IPS-NIHi7 (cell line): ENCODE data around the gene FAM124B.

Experiments used
- DNase-seq: peaks from one replicate; pipeline ENCODE4 v3.0.0; 2012; ENCODE audit warnings: mixed read lengths; ENCODE audit errors: extremely low spot score

The FAM124B gene

GRCh38 chr2:224401641-224402342 is at the start of gene FAM124B:
Gene FAM124B, minus strand, starts transcription at chr2:224402107. Its CDS starts 339 bp downstream, at chr2:224401768.
- no peak for DNase-seq

DNA sequence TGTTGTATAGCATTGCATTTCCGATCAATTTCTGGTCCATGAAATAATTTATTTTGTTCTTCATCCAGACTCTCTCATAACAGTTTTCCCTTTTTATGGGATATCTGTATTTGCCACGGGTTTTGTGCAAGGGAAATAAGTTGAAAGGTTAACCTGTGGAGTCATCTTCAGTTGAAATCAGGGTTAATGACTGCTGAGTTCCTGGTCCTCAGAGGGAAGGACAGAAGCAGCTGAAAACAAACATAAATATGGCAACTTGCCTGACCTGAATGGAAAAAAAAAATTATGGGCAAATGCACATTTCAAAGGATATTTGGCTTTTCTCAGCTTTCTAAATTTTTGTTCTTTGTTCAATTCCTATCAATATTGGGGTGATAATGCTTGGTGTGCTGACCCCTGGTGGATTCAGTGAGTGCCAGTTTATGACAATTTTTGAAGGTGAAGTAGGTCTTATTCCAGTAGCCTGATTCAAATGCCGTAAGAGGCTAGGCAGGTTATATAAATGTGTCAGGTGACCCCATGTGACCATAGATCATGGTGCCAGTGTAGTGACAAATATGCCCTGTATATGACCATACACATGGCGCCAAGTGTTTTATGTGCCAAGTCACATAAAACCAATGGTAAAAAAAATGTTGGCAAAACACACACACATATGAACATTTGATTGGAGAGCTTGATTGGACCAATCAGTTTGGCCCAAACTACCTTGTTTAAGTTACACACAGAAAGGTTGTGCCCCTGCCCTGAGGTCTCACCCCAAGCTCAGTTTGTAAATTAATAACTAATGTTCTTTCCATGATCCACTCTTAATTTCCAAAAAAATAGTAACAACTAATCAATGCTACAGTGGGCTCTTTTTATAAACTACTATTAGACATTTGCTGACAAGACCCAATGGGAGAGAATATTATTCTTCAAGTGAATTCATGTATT is 47.6 kb upstream of the FAM124B start:
- peak; percentile 47 for DNase-seq

DNA sequence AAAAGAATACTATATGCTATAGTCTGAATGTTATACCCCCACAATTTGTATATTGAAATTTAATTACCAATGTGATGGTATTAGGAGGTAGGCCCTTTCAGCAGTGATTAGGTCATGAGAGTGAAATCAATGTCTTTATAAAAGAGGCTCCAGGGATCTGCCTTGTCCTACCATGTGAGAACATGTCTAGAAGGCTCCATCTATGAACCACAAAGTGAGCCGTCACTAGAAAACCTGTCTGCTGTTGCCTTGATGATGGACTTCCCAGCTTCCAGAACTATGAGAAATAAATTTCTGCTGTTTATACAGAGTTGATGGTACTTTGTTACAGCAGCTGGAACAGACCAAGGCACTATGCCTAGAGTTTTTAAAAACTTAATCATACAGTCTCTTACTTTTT is 46.3 kb upstream of the FAM124B start:
- no peak for DNase-seq

DNA sequence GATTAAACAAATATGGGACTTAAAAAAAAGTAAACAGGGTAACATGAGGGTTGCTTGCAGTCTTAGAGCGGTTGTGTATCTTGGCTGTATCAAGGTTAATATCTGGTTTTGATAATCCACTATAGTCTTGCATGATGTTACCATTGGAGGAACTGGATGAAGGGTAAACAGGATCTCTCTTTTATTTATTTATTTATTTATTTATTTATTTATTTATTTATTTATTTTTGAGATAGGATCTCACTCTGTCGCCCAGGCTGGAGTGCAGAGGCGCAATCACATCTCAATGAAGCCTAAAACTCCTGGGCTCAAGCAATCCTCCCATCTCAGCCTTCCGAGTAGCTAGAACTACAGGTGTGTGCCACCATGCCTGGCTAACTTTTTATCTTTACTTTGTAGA is 42.9 kb upstream of the FAM124B start:
- no peak for DNase-seq

DNA sequence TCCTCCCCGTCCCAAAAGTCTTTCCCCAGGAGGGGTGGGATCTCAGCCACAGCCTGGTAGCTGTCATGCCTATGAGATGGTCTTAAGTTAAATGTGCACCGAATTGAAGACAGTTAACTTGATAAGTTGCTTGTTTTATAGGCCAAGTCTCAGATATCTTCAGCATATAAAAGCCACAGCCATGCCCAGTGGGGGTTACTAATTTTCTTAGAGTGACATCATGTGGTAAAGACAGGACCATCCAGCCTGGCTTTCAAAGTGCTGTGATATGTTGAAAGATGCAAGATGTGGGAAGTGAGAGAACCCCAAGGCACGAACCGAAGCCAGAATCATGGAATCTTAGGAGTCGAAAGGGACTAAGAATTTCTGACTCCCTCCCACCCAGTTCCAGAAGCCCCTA is 42.1 kb upstream of the FAM124B start:
- DNase-seq, result no peak

GRCh38 chr2:224442071-224442967 is 40.4 kb upstream of the FAM124B start:
- DNase-seq, result peak; percentile 29

DNA sequence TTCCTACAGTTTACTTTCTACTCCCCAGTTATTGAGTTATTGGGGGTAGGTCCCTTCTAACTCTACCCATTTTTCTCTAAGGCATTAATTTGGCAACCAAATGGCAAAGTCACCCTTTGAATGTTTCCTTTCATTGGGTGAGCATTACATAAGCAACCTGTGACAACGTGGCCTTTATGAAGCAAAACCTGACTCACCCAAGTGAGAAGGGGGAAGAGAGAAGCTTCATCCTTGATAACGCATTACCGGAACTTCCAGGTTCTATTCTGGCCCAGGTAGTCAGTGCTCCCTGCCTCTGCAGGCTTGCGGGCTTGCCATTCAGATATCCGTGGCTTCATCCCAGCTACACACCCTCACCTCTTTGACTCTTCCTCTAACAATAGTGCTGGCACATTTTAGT is 39.1 kb upstream of the FAM124B start:
- no peak for DNase-seq

GRCh38 chr2:224438726-224439125 is 36.8 kb upstream of the FAM124B start:
- no peak for DNase-seq

DNA sequence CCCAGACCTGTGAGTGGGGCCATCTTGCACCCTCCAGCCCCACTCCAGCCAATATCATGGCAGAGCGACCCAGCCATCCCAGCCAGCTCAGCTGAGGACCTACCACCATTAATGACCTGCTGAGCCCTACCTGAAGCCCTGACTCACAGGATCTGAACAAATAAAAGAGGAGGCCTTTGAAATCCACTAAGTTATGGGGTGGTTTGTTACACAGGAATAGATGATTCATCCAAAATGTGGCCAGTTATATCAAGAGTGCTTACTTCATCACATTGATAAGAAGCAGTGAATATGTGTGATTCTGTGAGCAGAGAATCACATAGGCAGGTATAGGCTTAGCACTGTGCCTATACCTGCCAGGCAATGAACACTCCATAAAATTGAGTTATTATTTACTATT is 34.7 kb upstream of the FAM124B start:
- no peak for DNase-seq

- no peak for DNase-seq
These were observed 32.7 kb upstream of the FAM124B start for GRCh38 chr2:224434618-224435017.

DNA sequence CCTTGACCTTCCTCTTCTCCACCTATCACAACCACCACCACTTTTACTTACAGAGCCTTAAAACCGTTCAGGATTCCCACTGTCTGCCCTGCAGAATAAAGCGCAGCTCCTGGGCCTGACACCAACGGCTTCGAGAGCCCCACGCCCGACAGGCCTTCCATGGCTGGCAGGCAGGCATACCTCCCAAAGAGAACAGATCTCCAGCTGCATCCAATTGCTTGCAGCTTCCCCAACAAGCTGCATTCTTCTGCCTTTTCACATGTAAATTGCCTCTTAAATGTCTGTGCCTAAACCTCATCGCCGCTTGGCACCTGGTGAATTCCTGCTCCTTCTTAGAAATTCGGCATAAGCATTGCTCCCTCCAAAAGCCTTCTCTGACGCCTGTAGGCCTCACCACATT is 31.5 kb upstream of the FAM124B start:
- DNase-seq, result peak; percentile 84

DNA sequence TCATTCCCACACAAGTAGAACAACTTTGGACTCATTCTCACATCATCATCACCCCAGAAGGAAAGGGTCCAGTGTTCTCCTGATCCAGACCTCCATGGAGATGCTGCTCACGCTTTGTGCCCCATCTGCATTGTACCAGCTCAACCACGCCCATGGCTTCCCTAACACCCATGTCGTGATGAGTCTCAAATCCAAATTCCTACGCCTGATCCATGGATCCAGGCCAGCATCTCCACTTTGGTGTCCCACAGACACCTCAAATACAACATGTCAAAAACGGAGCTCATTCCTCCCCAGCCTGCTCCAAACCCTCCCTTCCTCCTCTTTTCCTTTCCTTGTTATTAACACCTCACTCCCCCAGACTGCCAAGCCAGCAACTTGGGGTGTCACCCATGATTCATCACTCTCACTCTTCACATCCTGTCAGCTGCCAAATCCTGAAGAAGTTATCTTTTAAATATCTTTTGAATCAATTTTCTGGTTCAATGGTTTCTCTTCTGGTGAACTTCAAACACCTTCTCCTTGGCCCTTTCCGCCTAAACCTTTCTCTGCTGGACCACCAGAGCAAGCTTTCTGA is 30.2 kb upstream of the FAM124B start:
- no peak for DNase-seq

- no peak for DNase-seq
These were observed 27.5 kb upstream of the FAM124B start for GRCh38 chr2:224429441-224429810.

DNA sequence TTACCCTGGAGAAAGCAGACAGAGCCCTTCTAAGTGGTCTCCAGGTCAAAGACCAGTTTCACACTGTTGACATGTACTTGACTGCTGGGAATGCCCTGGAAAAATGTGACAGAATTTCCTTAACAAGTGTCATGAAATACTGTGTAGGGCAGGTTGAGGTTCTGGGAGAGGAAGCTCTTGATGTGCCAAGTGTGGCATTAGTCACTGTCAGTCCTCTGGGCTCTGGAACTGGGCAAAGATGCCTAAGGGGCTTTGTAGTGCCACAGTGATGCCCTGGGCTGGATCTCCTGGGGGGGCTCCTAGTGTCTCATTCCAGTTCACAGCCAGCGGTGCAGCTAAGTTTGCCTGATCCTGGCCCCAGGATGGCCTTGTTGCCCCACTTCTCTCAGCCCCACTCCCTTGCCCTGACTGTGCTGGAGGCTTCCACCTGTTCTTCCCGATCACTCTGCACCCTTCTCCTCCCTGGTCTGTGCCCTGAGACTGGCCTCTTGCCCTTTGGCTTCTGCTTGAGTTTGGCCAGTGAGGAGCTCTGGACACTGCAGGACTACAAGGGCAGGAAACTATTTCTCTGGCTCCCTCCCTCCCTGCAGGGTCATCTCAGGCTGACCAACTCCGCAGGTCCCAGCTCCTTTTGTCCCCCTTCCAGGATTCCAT is 27.0 kb upstream of the FAM124B start:
- DNase-seq, result no peak

- no peak for DNase-seq
These were observed 25.6 kb upstream of the FAM124B start for GRCh38 chr2:224427471-224427870.

DNA sequence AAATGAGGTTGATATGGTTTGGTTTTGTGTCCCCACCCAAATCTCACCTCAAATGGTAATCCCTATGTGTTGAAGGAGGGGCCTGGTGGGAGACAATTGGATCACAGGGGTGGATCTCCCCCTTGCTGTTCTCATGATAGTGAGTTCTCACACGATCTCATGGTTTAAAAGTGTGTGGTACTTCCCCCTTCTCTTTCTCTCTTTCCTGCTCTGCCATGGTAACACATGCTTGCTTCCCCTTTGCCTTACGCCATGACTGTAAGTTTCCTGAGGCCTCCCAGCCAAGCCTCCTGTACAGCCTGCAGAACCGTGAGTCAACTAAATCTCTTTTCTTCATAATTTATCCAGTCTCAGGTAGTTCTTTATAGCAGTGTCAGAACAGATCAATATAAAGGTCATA is 24.7 kb upstream of the FAM124B start:
- no peak for DNase-seq

DNA sequence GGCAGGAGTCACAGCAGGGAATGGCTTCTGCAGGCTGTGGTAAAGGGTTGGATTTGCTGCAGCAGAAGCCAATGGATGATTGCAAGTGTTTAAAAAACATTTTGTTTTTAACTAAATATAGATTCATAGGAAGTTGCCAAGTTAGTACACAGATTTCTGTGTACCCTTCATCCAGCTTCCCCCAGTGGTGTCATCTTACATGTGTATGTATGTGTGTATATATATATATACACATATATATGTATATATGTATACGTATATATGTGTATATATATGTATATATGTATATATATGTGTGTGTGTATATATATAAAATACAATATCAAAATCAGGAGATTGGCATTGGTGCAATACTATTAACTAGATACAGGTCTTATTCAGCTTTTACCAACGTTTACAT is 19.2 kb upstream of the FAM124B start:
- no peak for DNase-seq

DNA sequence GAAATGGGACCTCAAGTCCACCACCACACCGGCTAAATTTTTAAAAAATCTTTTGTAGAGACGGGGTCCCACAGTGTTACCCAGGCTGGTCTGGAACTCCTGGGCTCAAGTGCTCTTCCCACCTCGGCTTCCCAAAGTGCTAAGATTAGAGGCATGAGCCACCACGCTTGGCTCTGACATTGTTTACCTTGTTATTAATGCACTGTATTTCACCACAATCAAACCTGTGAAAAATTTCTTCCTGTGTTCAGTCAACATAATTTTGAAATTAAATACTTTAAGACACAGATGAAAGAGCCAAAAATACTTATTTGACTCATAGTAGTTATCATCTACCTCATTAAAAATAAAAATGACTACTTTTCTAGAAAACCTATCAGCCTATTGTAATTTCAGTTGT is 16.0 kb upstream of the FAM124B start:
- DNase-seq, result no peak

GRCh38 chr2:224417361-224417729 is 15.4 kb upstream of the FAM124B start:
- peak; percentile 46 for DNase-seq

DNA sequence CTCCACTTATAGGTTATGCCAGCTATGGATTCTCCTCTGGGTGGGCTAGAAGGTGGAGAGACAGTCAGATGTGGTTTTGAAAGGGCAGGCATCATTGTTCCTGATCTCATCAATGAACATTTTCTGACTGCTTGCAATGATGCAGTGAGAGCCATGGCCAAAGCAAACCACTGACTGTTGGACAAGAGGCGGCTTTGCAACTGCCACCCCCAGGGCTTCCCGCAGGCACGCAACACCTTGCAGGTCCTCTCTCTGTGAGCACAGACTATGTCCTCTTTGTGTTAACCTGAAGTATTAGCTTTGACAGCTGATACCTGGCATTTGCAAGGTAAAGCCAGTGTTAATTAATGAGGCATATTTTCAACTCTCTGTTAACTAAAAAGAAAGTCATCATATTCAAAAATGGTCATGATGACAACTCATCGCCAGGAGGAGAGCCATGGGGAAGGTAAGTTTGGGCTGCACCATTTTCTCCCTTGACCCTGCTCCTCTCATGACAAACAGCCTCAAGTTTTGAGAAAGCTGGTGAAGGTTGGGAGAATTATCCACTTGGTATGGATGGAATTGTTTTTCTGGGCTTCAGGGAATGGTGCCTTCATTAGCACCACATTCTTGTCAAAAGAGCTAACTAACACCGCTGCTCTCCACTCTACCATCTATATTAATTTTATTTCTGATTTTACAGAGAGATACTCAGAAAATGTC is 14.9 kb upstream of the FAM124B start:
- peak; percentile 25 for DNase-seq

DNA sequence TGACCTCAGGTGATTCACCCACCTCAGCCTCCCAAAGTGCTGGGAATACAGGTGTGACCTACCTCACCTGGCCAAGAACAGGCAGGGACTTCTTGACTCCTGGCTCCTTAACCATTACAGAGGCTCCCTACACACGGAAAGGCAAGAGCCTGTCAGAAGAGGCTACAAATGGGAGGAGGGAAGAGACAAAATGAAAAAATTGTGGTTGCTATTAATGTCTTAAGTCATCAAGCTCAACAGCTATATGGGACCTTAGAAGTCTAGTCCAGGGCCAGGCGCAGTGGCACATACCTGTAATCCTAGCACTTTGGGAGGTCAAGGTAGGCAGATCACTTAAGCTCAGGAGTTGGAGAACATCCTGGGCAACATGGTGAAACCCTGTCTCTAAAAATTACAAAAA is 11.5 kb upstream of the FAM124B start:
- DNase-seq, result no peak
